ENCODE data around the gene THOC6. TPM values are rescaled to one million over a fixed set of nuclear protein-coding genes. Genes with fewer than 3 reads are reported as not detected.

Gene THOC6
- total RNA-seq, 1 donor from 2014 or later: 17.0 TPM

DNA sequence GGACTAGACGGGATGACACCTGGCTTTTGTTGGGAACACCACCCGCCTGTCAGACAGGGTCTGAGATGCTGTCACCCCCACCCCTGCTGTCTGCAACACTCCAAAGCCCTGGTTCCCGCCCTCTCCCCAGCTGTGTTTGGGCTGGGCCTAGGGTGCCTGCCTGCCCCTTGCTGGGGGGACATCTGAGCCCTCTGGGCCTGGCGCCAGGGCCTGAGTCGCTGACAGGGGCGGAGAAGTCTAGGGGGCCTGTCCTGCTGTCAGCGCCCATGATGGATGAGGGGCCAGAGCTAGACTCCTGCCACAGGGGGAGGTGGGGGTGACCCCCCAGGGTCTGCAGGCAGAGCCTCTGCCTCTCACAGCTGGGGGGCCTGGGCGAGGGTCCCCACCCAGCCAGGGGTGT, 36.0 kb upstream of the THOC6 start:
- H3K36me3 ChIP-seq (ENCODE audit: control insufficient read depth, insufficient read depth, low read length): no peaks in the 10 kb centered on the region
- H3K4me3 ChIP-seq (ENCODE audit: low read depth, low read length): no peak overlapping the region
- H3K27me3 ChIP-seq (ENCODE audit: control insufficient read depth, insufficient read depth, low read length): peaks cover 19% of the 10 kb centered on the region
- DNase-seq (ENCODE audit: low read depth): no peak
- TF ChIP-seq, protein P1, sequence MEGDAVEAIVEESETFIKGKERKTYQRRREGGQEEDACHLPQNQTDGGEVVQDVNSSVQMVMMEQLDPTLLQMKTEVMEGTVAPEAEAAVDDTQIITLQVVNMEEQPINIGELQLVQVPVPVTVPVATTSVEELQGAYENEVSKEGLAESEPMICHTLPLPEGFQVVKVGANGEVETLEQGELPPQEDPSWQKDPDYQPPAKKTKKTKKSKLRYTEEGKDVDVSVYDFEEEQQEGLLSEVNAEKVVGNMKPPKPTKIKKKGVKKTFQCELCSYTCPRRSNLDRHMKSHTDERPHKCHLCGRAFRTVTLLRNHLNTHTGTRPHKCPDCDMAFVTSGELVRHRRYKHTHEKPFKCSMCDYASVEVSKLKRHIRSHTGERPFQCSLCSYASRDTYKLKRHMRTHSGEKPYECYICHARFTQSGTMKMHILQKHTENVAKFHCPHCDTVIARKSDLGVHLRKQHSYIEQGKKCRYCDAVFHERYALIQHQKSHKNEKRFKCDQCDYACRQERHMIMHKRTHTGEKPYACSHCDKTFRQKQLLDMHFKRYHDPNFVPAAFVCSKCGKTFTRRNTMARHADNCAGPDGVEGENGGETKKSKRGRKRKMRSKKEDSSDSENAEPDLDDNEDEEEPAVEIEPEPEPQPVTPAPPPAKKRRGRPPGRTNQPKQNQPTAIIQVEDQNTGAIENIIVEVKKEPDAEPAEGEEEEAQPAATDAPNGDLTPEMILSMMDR (IDR thresholded peaks at IDR 0.05; ENCODE audit: insufficient read depth, low read length, poor library complexity, severe bottlenecking): no peak

DNA sequence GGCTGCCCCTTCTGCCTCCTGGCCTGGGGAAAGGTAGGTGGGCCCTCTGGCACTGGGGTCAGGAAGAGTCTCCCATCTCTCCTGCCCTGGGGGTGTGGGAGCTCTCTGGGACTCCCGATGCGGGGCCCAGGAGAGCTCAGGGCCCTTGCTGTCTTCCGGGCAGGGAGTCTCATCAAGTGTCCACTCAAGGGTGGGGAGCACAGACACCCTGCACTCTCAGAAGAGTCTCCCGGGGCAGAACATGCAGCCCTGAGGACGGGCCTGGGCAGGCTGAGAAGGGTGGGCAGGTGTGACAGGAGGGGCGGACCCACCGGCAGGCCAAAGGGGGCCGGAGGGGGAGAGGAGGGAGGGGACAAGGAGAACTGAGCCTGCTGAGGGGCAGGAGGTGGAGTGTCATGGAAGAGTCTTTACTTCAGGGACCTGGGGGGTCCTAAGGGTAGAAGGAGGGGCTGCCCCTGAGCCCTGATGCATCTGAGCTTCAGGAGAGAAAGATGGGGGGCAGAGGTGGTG, 35.2 kb upstream of the THOC6 start:
- H3K4me3 ChIP-seq (ENCODE audit: low read depth, low read length): no peak overlapping the region
- TF ChIP-seq, protein P1 (IDR thresholded peaks at IDR 0.05; ENCODE audit: insufficient read depth, low read length, poor library complexity, severe bottlenecking): no peak
- DNase-seq (ENCODE audit: low read depth): no peak
- H3K27me3 ChIP-seq (ENCODE audit: control insufficient read depth, insufficient read depth, low read length): peaks cover 19% of the 10 kb centered on the region
- no peaks in the 10 kb centered on the region for H3K36me3 ChIP-seq (ENCODE audit: control insufficient read depth, insufficient read depth, low read length)

DNA sequence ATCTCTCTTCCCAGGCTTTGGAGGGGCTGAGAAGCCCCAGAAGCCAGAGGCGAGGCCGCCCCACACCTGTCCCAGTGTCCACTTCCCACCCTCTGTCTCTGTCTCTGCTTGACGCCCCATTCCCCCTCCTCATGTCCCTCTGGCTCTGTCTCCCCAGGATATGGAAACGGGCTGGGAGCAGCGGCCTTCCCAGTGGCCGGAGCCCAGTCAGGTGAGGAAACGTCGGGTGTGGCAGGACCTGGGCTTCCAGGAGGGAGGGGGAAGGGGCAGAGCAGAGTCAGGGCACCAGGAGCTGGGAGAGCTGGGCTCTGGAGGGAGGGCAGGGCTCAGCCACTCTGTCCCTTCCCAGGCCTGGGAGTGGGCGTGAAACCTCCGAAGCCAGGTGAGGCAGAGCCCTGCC, 32.9 kb upstream of the THOC6 start:
- TF ChIP-seq, protein P1 (IDR thresholded peaks at IDR 0.05; ENCODE audit: insufficient read depth, low read length, poor library complexity, severe bottlenecking): no peak
- Histone ChIP-seq H3K27me3 (ENCODE audit: control insufficient read depth, insufficient read depth, low read length) (peaks cover 19% of the 10 kb centered on the region), H3K4me3 (ENCODE audit: low read depth, low read length) (no peak overlapping the region), H3K36me3 (ENCODE audit: control insufficient read depth, insufficient read depth, low read length) (no peaks in the 10 kb centered on the region)
- no peak for DNase-seq (ENCODE audit: low read depth)

DNA sequence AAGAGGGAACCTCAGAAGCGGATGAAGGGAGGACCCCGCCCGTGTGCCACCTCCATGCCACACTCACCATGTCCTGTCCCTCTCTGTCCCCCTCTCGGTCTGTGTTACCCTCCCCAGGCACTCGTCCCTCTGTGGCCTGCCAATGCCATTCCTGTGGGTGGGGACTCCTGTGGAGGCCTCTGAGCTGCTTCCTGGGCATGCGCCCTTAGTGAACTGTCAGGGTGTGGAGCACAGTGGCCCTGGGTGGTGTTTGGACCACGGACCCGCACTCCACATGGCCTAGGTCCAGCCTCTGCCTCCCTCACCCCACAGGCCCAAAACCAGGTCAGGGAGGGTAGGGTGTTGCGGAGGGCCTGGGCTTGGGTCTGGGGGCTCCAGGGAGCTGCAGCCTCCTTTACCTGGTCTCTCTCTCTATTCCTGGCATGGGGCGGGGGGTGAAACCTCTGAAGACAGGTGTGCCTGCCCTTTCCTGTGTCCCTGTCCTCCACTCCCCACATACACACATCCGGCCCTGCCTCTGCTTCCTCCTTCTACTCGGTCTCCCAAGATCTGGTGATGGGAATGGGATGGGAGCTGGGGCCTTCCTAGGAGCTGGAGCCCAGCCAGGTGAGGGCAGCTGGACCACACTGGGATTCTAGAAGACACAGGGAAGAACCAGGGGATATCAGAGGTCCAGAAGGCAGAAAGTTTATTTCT, 32.1 kb upstream of the THOC6 start:
- TF ChIP-seq, protein P1 (IDR thresholded peaks at IDR 0.05; ENCODE audit: insufficient read depth, low read length, poor library complexity, severe bottlenecking): no peak
- no peak overlapping the region for H3K4me3 ChIP-seq (ENCODE audit: low read depth, low read length)
- H3K36me3 ChIP-seq (ENCODE audit: control insufficient read depth, insufficient read depth, low read length): no peaks in the 10 kb centered on the region
- no peak for DNase-seq (ENCODE audit: low read depth)
- peaks cover 21% of the 10 kb centered on the region for H3K27me3 ChIP-seq (ENCODE audit: control insufficient read depth, insufficient read depth, low read length)

DNA sequence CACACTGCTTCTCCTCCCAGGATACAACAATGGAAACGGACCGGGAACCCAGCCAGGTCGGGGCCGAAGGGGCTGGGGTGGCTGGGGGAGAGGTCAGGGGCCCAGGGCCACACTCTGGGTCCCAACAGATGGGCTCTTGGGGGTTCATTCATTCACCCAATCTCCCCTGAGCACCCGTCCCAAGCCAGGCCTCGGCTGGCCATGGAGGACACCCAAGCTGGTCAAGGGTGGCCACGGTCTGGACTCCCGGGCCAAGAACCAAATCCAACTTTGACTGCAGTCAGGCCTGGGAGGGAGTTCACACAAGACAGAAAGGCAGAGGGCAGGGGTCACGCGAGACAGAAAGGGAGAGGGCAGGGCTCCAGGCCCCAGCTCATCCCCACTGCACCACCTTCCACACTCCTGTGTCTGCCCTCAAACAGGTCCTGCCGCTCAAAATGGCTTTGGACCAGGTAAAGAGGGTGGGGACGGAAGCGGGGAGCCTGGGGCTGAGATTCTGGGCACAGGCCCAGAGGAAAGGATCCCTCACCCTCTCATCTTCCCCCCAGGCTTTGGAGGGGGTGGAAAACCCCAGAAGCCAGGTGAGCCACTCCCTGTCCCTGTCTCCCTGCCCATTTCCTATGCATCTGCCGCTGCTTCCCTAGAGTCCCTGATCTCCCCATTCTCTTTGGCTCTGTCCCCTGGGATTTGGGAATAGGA, 31.3 kb upstream of the THOC6 start:
- Histone ChIP-seq H3K36me3 (ENCODE audit: control insufficient read depth, insufficient read depth, low read length) (no peaks in the 10 kb centered on the region), H3K27me3 (ENCODE audit: control insufficient read depth, insufficient read depth, low read length) (peaks cover 21% of the 10 kb centered on the region), H3K4me3 (ENCODE audit: low read depth, low read length) (no peak overlapping the region)
- DNase-seq (ENCODE audit: low read depth): no peak
- TF ChIP-seq, protein P1 (IDR thresholded peaks at IDR 0.05; ENCODE audit: insufficient read depth, low read length, poor library complexity, severe bottlenecking): no peak

All from kidney epithelial cell (primary cell).